GF-D8 (cell line): ENCODE measurements around the gene UBE2E2.

Experiments used
- DNase-seq: peaks from one replicate; lab custom pipeline; 2025; lab: John Stamatoyannopoulos, UW

The UBE2E2 gene

GRCh38 chr3:23629181-23629894 is 426.2 kb downstream of the UBE2E2 start:
- DNase-seq: no peak

DNA sequence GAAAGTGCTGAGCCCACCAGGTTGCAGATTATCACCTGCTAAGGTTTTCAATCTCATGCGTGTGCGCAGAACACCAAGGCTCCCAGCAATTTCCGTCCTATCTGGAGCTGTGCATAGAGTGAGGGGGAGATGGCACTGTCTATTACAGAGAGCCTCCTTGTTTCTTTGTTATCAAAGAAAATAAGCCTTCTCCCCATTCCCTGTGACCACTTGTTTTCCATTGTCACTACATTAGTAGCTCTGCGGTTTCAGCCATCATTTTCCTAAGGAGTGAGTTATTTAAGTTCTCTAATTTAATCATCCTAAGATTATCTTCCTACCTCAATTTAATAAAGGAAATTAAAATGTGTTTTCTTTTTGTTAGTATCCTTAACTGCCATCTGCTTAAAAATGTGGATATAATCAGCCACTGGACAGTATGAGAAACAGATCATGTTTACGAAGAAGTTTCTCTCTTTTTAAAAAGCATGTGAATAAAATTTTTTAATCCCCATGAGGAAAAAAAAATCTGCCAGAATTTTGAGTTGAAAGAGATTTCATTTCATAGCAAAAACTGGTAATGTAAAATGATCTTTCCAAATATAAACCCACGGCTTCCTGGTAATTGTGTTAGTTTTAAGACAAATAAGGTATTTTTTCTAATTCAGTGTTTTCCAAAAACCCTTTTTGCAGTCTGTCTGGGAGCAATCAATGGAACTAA is 430.3 kb downstream of the UBE2E2 start:
- no peak for DNase-seq

- no peak for DNase-seq
Measured at GRCh38 chr3:23637339-23637738, 434.2 kb downstream of the UBE2E2 start.

DNA sequence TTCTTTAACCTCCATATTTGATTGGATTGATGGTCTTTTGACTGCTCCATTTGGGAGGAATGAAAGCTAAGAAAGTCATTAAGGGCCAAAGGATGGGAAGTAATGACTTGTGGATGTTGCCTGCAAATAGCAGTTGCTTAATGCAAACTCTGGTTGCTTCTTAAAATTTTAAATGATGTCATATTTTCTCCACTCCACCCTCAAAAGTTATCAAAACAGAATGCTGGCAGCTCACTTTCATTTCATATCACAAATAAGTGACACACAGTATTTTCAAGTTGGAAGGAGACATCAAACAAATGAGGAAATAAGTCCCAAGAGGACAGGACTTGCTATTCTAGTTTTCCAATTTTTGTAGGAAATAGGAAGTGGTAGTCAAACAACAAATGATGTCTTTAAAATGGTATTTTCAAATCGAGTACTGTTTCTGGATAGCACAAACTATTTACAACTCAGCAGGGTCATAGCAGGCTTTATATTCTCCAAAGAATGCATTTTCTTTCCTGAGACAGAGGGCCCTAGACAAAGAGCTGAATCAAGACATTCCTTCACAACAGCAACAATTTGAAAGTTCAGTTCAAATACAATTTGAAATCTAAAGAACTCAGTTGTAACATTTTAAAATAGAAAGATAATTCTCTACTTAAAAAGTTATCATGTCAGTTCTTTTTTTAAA is 437.5 kb downstream of the UBE2E2 start:
- DNase-seq: no peak
